Kidney glomerular epithelial cell (primary cell): ENCODE measurements around the gene TH.

Experiments
- DNase-seq: peaks from one replicate; lab custom pipeline; 2025; lab: John Stamatoyannopoulos, UW

Gene TH

GRCh38 chr11:2208691-2209369 lies 37.2 kb upstream of the TH start:
- peak; percentile 31 for DNase-seq

- no peak for DNase-seq
Observed at GRCh38 chr11:2207773-2208621, 36.4 kb upstream of the TH start.

GRCh38 chr11:2207212-2207611 lies 35.6 kb upstream of the TH start:
- no peak for DNase-seq

- DNase-seq: no peak
Observed at GRCh38 chr11:2205981-2206690, 34.5 kb upstream of the TH start.

- no peak for DNase-seq
Observed at GRCh38 chr11:2205214-2205720, 33.7 kb upstream of the TH start.

GRCh38 chr11:2204361-2205213 lies 33.0 kb upstream of the TH start:
- no peak for DNase-seq

GRCh38 chr11:2203440-2204259 lies 32.0 kb upstream of the TH start:
- DNase-seq: no peak

- no peak for DNase-seq
Observed at GRCh38 chr11:2202900-2203439, 31.4 kb upstream of the TH start.

GRCh38 chr11:2202071-2202899 lies 30.7 kb upstream of the TH start:
- no peak for DNase-seq

- DNase-seq: no peak
Observed at GRCh38 chr11:2201542-2201941, 29.9 kb upstream of the TH start.

GRCh38 chr11:2200957-2201519 lies 29.4 kb upstream of the TH start:
- DNase-seq: no peak

- no peak for DNase-seq
Observed at GRCh38 chr11:2200536-2200935, 28.9 kb upstream of the TH start.

GRCh38 chr11:2199466-2200341 lies 28.1 kb upstream of the TH start:
- no peak for DNase-seq

- no peak for DNase-seq
Observed at GRCh38 chr11:2198621-2199365, 27.2 kb upstream of the TH start.

GRCh38 chr11:2197771-2198520 lies 26.3 kb upstream of the TH start:
- DNase-seq: no peak

GRCh38 chr11:2196970-2197770 lies 25.6 kb upstream of the TH start:
- peak; percentile 31 for DNase-seq
